HG02852 (cell line): Measurements from ENCODE around the gene RELT.

Experiments used
- ATAC-seq: cut with Tn5 transposase; IDR thresholded peaks from one replicate; pipeline ENCODE4 v1.9.1; 2021; ENCODE audit warnings: mild to moderate bottlenecking, moderate library complexity; ENCODE audit not compliant: unreplicated experiment

Gene RELT

DNA sequence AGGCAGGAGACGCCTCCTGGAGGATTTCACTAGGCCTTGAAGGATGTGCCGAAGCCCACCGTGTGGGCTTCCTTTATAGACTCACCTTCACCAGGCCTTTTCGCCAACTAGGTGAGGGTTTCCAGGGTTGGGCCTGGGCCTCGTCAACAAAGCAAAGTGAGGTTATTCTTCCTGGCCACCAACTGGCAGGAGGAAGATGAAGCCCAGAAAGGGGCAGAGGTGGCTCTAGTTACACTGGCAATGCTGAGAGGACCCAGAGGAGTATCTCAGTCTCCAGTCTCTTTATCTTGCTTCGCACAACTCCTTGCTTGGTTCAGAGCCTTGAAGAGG lies 404 bp upstream of the RELT start:
- ATAC-seq, result no peak

DNA sequence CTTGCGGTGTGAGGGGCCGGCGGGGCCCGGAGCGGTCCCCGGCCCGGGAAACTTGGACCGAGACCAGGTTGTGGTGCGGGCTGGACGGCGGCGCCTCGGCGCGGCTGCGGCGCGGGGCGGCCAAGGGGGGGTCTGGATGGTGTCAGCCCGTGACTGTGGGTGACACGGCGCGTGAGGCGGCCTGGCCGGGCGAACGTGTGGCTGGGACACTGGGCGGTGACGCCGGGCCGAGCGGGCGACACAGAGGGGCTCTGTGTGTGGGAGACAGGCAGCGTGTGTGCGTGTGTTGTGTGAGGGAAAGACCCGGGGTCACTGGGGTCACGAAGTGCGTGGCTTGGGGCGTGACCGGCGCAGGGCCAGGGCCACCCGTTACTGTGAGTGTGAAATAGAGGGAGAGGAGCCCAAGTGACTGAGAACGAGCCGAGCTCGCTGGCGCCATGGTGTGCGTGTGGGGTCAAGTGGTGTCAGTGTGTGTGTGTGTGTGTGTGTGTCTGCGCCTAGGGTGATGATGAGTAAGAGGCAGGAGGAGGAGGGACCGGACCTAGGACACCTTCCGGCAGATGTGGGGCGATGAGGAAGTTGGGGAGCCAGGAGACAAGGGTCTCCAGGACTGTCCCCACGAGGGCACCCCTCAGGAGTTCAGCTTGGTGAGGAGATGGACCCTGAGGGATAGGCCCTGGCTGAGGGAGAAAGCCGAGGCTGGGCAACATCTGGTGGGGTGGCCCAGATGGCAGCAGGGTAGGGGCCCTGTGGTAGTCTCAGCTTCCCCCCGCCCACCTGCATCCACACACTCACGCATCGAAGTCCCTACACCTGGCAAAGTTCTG lies 817 bp downstream of the RELT start:
- peak; percentile 14 for ATAC-seq

- ATAC-seq, result no peak
These were observed 3.1 kb downstream of the RELT start for GRCh38 chr11:73379189-73379880.

GRCh38 chr11:73380331-73380730 lies 4.1 kb downstream of the RELT start:
- ATAC-seq, result no peak

DNA sequence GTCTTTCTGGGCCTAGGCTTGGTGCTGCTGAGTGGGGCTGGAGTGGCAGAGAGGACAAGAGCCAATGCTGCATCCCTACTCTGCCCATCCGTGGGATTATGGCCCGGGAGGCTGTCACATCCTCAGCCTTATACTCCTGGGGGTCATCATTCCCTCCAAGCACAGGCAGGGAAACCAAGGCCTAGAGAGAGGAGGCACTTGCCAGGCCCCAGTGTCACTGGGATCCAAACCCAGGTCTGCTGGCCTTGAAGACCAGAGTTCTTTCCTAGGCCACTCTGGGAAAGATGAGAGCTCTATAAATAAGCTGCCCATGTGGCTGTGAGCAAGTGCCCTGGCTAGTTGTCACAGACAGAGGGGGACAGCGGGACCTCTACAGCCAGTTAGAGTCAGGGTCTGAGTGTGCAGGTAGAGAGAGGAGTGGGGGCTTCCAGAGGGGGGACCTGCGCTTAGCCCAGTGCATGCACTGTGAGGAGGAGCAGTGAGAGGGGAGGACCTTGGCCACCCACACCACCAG lies 4.8 kb downstream of the RELT start:
- no peak for ATAC-seq

DNA sequence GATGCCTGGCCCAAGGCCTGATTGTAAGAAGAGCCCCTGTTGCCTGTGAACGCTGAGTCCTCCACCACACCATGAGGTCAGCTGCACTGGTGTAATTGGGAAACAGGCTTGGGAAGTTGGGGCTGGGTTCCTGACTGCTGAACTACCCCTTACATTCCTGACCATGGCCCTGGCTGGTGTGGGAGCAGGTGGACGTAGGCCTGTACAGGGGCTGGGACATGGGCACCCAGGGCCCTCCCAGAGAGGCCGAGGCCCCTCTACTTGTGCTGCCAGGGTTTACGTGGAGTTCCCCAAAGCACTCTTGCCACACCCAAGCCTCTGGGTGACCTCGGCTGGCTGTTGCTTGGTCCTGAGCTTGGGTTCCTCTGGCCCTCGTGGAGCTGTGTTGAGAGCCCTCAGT lies 5.4 kb downstream of the RELT start:
- ATAC-seq, result no peak

GRCh38 chr11:73382183-73382582 lies 6.0 kb downstream of the RELT start:
- no peak for ATAC-seq

DNA sequence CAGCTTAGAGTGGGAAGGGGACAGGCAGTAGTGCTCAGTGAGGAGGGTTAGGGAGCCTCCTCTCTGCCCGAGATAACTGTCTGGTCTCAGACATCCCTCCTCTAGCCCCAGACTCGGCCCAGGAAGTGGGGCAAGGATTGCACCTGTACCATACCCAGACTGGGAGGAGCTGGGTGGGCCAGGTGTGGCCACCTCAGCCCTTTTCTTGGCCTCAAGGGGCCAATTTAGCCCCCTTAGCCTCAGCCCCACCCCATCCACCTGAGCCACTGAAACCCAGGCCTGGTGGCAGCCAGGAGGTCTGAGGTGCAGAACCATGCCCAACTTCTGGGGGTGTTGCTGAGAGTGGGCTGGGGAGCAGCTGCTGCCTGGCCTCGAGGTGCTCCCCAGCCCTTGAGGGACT lies 6.5 kb downstream of the RELT start:
- no peak for ATAC-seq

DNA sequence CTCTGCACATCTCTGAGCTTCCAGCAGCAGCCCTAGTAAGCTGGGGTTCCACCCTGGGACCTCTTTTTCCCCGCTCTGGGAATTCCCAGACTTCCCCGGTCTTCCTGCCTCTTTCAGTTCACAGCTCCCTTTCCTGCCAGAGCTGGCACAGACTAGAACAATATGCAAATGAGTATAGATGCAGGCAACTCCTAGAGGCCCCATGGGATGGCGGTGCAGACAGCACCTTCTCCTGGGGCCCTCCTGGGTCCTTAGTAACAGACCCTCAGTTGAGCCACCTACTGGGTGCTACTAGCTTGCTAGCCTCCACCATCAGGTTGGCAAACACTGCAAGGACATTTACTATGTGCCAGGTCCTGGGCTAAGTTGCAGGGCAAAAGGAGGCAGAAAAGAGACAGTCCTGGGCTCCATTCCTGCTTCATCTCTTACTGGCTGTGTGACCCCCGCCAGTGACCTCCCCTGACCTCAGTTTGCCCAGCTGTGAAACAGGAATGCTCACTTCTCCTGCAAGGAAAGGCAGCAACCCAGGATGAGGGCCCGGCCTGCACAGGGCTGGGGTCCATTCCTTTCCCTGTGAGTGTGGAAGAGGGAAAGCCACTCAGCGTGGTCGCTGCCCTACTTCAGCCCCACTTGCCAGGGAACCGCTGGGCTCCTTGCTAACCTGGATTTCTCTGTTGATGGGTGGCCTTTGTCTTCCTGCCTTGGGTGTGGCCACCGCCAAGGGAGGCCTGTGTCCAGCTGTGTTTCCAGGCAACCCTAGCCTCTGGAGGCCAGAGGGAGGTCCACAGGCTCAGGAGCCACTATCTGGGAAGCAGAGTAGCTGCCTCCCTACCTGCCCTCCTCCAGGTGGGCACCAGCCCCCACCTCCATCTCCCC lies 7.3 kb downstream of the RELT start:
- ATAC-seq, result no peak

- no peak for ATAC-seq
These were observed 7.9 kb downstream of the RELT start for GRCh38 chr11:73384125-73384441.

DNA sequence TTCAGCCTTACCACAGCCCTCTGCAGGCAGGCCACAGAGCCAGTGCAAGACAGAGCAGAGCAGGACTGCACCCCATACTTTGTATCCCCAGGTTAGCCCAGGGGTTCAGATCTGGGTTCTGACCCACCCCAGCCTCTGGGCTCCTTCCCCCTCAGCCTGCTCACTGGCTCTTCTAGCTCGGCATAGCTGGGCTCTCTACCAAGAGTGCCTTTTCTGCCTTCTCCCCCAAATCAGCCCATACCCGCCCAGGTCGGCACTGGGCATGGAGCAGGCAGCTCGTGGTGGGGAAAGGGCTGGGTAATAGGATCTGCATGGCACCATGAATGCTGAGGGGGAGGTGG lies 8.3 kb downstream of the RELT start:
- no peak for ATAC-seq

GRCh38 chr11:73384872-73385689 lies 8.9 kb downstream of the RELT start:
- ATAC-seq, result no peak

DNA sequence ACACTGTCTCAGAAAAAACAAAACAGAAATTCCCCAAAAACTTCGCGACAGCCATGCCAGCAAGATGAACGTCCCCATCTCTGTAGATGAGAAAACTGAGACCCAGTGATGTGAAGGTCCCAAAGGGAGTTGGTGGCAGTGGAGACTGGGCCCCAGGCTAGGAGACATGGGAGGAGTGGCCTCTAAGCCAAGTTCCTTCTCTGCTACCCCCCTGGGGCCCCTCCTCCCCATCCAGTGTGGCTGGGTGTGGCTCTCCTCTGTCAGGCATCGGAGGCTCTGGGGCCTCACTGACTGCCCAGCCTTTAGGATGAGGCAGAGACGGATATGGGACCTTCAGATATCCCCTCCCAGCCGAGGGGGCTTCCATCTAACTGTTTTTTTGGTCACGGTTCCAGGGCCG lies 9.8 kb downstream of the RELT start:
- ATAC-seq, result no peak

DNA sequence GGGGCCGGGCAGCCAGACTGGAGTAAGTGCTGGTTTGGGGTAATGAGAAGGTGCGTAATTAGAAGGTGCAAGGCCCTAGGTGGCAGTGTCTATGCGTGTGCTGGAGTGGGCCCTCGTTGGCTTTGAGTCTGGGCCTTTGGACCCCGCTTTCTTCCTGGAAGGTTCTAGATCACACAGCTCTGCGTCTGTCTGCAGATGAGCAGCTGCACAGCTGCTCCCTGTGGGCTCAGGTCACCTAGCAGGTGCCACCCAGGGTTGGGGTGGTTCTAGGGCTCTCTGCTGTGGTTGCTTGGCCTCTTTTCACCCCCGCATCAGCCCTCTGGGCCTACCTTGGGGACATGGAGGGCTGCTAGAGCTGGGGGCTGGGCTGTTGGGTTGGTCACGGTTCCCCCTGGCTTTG lies 10.3 kb downstream of the RELT start:
- ATAC-seq, result no peak

DNA sequence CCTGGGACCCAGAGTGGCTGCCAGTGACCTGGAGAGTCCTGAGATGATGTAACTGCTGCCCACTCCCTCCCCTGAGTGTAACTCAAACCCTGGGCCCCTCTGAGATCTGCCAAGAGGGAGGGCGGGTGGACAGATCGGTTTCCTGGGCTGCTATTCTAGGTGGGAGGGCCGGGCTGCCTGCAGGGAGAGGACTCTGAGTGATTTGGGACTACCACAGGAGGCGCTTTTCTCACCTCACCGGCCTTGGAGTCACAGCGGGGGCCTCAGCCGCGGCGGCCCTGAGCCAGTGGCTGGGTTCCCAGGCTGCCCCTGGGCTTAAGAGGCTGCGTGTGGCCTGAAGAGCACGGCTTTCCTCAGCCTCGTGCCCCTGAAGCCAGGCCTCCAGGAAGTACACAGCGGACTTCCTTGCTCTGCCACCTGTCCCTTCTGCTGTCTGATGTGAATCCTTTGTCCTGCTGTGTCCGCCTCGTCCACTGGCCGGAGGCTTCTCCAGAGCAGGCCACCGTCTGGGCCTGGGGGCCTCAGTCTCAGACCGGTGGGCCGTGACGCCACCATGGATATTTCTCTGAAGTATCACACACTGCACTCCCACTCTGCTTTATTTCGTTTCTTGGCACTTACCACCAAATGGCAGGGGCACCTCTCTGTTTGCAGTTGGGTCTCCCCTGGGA lies 11.5 kb downstream of the RELT start:
- ATAC-seq, result no peak

DNA sequence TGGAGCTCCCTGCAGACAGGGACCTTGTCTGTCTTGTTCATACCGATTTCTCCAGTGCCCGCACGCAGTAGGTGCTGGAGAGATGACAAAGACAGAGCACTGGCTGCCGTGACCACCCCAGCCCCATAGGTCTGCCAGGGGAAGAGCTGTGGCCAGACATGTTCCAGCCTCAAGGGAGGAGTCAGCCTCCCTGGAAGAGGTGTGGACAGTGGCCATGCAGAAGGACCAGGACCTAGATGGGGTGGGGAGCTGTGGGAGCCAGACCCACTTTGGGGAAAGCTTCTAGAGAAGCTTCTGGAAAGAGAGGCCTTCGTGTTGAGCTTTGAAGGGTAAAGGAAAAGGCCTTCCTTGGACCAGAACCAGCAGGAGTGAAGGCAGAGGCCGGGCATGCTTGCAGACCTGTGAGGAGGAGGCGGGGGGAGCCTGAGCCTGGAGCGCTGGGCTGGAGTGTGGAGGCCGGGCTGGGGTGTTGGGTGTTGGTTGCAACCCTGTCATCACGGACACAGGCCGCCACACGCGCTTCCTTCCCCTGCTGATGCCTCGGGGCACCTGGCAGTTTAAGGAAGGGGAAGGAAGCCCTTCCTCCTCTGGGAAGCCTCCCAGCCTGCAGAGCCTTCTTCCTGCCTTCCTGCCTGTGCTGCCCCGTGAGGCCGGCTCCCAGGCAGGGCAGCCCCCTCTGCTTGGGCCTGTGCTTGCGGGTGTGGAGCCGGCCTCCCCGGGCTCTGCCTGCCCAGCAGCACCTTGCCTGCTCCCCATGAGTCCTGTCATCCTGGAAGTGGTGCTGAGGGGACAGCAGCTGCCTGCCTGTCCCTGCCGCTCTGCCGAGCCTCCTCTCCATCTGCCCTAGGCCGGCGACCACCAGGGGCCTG lies 12.3 kb downstream of the RELT start:
- no peak for ATAC-seq

- ATAC-seq, result no peak
These were observed 12.9 kb downstream of the RELT start for GRCh38 chr11:73389134-73389525.

DNA sequence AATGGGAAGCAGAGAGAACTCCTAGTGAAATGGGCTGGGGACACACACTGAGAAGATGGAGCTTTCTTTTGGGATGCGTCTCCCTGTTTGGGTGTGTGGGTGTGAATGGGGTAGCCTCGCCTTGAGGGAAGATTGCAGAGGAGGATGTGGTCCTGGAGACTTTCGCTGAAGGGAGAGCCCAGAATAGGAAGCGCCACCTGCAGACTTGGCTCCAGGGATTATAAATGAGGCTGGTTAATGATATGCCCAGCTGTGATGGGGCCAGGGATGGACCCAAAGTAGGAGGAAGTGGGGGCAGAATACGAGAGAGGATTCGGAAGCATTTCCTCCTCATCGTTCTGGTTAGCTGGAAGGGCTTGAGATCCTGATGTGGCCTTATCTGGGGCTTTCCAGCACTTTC lies 13.7 kb downstream of the RELT start:
- ATAC-seq, result no peak
